Erythroblast (primary cell): ENCODE measurements around the gene JSRP1.

ENCODE experiments used
- DNase-seq, 2 experiments: peaks; one replicate each; lab custom pipeline; 2025; lab: John Stamatoyannopoulos, UW
- GATA1 ChIP-seq: IDR thresholded peaks from 2 replicates; pipeline ENCODE4 v1.6.1; 2011; ENCODE audit warnings: low read depth, mild to moderate bottlenecking, control low read depth, low read length, moderate library complexity
- POLR2A ChIP-seq: IDR thresholded peaks from 2 replicates; pipeline ENCODE4 v1.6.1; 2011; ENCODE audit warnings: mild to moderate bottlenecking, low read length

Gene JSRP1

DNA sequence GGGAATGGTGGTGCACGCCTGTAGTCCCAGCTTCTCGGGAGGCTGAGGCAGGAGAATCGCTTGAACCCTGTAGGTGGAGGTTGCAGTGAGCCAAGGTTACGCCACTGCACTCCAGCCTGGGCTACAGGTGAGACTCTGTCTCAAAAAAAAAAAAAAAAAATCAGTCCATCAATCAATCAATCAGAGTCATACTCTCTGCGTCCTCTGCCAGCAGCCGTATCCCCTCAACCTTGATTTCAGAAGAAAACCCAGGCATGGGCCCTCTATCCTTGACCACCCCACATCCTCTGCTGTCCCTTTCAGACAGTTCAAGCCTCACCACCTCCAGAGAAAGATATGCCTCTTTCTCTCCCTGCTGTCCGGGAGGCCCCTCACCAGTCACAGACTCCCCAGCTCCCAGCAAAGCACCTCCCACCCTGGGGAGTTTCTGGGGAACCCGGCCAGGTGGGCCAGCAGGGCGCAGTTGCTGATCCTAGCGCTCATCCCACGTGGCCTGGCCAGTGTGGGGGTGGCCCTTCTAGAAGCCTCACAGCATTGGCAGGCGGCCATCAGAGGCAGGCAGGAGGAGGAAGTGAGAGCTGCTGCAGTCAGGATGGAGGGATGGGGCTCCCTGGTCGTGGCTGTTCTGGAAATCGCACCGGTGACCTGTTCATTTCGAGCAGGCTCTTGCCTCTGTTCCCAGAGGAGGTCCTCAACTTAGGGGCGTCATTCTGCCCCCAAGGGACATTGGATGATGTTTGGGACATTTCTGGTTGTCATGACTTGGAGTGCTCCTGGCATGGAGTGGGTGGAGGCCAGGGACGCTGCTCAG lies 10.2 kb upstream of the JSRP1 start:
- no peak for TF ChIP-seq GATA1
- TF ChIP-seq POLR2A, result peak; percentile 32
- peak; percentile 78 to 83 for DNase-seq

DNA sequence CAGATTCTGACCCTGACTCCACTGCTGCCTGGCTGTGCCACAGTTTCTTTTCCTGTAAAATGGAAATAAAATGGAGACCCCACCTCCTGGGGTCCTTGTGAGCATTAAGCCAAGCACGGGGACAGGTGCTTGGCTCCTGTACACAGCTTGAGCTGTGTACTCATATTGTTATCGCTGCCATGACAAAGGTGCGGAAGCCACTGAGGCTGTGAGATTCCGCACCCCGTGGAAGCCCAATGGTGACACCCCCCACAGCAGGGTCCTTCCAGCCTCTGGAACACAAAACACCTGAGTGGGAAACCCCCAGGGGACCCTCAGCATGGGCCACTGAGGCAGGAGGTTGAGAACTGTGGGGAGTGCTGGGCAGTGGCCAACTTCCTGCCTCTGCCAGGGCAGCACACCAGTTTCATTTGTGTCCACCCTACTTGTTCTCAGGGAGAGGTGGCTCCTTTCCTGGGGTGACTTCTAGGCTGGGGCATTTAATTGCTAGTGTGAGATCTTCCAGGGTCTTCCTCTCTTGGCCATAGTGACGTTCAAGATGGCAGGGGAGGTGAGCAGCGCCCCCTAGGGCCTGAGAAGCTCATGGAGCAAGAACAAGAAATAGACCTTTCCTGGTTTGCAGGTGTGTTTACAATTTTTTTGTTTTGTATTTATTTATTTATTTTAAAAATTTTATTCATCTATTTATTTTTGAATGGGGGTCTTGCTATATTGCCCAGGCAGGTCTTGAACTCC lies 5.4 kb upstream of the JSRP1 start:
- DNase-seq, result peak; percentile 62 to 65
- TF ChIP-seq GATA1 (no peak), POLR2A (no peak)

DNA sequence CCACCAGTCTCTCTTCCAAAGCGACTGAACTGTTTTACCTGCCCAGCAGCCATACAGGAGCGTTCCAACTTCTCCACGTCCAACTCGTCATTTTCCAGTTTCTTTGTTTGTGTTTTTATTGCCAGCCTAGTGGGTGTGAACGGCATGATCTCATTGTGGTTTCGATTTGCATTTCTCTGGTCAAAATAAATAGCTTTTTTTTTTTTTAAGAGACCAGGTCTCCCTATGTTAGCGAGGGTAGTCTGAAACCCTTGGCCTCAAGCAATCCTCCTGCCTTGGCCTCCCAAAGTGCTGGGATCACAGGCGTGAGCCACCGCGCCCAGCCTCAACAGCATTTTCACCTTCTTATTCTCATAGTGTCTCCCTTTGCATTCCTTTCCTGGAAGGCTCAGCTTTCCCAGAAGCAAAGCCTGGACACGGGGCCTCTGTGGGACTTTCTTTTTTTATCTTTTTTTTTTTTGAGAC lies 4.2 kb upstream of the JSRP1 start:
- TF ChIP-seq GATA1 (no peak), POLR2A (no peak)
- DNase-seq, result no peak

DNA sequence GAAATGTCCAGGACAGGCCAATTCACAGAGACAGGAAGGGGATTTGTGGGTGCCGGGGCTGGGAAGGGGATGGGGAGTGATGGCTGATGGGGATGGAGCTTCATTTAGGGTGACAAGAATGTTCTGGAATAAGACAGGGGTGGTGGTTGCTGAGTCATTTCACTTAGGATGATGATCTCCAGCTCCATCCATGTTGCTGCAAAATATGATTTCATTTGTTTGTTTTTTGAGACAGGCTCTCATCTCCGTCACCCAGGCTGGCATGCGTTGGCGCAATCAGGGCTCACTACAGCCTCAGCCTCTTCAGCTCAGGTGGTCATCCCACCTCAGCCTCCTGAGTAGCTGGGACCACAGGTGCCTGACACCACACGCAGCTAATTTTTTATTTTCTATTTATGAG lies 3.1 kb upstream of the JSRP1 start:
- DNase-seq, result no peak
- TF ChIP-seq GATA1, result no peak
- TF ChIP-seq POLR2A, result no peak

DNA sequence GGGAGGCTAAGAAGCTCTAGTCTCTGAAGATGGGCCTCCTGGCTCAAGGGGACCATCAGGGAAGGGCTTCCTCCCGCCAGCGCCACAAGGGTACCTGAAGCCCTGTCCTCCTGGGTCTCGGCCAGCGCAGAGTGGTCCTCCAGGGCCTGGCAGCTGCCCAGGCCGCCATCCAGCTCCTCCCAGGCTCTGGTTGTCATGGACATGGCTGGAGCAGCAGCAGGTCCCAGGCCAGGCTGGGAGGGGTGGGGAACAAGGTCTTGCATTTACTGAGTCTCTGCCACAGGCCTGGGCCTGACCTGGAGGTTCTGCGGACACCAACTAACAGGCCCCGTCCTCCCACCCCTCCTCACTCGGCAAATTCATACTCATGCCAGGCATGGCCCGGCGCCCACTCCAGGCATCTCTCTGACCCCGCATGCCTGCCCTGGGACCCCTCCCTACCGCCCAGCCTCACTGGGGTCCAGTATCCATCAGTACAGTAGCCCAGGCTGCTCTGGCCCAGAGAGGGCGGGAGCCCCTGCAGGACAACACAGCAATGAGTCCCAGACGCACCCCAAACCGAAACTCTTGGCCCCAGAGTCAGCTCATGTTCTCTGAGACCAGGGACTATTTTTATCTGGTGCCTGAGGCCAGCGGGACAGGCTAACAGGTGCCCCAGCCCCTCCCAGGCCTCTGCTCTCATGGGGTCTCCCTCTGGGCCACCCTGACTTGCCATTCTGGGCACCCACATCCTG lies 938 bp downstream of the JSRP1 start:
- no peak for DNase-seq
- TF ChIP-seq POLR2A, result no peak
- no peak for TF ChIP-seq GATA1

DNA sequence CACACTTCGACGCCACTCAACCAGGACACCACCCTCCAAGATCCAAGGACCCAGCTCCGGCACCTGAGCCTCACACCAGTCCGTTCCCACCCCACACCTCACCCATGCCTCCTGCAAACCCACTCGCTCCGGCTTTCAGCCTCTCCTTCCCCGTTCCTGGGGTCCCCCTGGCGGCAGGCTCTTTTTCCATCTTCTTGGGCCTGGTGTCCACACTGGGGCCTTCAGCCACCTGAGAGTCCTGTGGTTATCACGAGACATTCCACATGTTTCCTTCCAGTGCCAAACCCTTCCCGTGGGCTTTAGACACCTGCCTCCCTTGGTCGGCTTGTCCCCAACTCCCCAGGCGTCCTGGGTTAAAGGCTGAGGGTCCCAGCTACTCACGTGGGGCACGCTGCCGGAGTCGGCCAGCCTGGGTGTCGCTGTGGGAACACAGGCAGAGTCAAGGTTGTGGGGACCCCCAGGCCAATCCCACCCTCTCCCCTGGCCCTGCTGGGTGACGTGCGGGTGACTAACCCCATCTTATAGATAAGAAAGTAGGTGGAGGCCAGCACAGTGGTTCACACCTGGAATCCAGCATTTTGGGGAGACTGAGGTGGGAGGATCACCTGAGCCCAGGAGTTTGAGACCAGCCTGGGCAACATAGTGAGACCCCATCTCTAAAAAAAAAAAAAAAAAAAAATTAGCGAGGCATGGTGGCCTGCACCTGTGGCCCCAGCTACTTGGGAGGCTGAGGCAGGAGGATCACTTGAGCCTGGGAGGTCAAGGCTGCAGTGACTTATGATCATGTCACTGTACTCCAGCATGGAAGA lies 1.9 kb downstream of the JSRP1 start:
- TF ChIP-seq POLR2A (no peak), GATA1 (no peak)
- DNase-seq, result peak in 1 of 2 experiments; percentile 38

DNA sequence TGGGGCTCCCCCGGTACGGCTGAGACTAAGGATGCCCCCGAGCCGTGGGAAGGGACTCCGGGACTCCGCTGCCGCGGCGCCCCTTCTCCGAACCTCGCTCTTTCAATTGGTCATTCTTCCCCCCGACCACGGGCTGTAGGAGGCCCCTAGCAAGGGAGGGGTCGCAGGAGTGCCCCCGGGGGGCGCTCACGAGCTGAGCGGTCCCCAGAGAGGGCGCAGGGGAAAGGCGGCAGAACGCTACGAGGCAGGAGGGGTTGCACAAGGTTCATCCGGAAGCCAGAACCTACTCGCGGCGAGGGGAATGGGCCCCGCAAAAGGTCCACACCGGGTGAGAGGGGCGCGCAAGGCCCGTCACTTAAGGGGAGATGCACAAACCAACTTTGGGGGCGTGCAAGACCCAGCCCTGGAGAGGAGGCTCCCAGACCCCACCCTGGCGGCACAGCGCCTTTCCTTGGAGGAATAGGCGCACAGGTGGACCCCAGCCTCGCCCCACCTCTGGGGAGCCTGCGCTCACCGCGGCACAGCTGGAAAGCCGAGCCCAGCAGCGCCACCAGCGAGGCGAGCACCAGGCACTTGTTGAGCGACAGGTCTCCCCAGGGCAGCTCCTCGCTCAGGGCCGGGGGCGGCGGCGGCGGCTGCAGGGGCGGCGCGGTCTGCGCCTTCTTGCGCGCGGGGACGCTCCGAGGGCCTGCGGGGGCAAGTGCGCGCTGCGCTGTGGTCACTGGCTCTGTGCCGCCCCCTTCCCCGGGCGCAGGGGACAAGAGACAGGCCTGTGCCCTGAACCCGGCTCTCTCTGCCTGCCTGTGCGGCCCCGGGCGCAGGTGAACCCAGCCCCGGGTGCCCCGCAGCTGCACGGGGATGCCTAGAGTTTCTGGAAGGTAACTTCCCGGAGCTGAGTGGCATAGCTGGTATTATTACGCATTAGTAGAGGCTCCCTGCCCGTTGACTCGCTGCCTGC lies 2.8 kb downstream of the JSRP1 start:
- DNase-seq, result peak in 1 of 2 experiments; percentile 34
- no peak for TF ChIP-seq GATA1
- TF ChIP-seq POLR2A, result no peak

DNA sequence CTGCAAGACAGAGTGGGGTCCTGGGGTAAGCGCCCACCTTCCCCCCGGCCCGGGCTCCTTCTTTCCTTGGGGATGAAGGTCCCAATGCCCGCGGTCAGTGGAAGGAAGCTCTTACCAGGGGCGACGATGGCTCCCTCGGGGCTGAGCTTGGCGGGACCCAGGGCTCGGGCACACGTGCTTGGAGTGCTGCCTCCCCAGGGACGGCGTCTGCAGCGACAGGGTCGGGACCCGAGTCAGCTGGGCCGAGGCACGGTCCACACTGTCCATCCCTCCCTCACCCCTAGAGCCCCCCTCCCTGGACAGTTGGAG lies 3.5 kb downstream of the JSRP1 start:
- DNase-seq, result no peak
- TF ChIP-seq POLR2A, result no peak
- no peak for TF ChIP-seq GATA1

DNA sequence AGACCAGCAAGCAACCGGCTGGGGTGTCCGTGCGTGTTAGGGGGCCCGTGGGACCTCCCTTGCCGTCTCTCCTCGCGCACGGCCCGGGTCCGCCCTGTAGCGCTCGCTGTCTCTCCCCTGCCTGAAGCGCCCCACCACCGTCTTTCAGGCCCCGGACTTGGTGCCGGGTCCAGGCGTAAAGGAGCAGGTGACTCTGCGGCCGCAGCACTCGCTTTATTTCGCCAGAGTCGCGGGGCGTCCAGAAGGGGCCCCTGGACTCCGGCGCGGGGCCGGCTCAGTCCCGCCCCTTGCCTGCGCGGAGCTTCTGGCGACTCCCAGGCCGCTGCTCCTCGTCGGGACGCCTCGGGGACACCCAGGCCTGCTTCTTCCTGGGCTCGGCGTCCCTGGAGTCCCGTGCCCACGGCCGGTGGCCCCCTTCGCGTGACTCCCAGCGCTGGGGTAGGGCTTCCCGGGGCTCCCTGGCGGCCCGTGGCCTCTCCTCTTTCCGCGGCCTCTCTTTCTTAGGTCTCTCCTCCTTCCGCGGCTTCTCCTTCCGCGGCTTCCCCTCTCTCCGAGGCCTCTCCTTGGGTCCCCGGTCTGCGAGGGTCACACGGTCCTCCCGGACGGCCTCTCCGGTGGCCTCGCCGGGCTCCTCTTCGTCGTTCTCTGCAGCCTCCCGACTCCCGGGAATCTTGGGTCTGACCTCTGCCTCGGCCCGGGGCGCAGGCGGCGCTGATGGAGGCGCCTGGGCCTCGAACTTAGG lies 4.0 kb downstream of the JSRP1 start:
- no peak for DNase-seq
- TF ChIP-seq POLR2A, result no peak
- no peak for TF ChIP-seq GATA1

DNA sequence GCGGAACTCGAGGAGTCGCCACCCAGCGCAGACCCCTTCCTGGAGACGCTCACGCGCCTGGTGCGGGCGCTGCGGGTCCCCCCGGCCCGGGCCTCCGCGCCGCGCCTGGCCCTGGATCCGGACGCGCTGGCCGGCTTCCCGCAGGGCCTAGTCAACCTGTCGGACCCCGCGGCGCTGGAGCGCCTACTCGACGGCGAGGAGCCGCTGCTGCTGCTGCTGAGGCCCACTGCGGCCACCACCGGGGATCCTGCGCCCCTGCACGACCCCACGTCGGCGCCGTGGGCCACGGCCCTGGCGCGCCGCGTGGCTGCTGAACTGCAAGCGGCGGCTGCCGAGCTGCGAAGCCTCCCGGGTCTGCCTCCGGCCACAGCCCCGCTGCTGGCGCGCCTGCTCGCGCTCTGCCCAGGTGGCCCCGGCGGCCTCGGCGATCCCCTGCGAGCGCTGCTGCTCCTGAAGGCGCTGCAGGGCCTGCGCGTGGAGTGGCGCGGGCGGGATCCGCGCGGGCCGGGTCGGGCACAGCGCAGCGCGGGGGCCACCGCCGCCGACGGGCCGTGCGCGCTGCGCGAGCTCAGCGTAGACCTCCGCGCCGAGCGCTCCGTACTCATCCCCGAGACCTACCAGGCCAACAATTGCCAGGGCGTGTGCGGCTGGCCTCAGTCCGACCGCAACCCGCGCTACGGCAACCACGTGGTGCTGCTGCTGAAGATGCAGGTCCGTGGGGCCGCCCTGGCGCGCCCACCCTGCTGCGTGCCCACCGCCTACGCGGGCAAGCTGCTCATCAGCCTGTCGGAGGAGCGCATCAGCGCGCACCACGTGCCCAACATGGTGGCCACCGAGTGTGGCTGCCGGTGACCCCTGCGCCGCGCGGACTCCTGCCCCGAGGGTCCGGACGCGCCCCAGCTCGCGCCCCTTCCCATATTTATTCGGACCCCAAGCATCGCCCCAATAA lies 4.8 kb downstream of the JSRP1 start:
- TF ChIP-seq GATA1, result no peak
- TF ChIP-seq POLR2A, result no peak
- peak in 1 of 2 experiments; percentile 34 for DNase-seq

DNA sequence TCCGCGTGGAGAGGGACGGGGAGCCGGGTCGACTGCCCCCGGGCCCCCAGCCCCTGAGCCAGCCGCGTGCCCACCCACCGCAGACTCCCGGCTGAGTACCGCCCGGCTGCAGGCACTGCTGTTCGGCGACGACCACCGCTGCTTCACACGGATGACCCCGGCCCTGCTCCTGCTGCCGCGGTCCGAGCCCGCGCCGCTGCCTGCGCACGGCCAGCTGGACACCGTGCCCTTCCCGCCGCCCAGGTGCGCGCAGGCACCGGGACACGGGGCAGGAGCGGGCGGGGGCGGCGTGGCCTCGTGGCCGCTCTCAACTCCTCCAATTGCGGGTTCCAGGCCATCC lies 5.5 kb downstream of the JSRP1 start:
- TF ChIP-seq GATA1, result no peak
- no peak for TF ChIP-seq POLR2A
- DNase-seq, result no peak
